ENCODE measurements around the gene ATP8B1. TPM values are rescaled to one million over a fixed set of nuclear protein-coding genes. Genes with fewer than 3 reads are reported as not detected.
"Not testable (repeated sequence)": the region's sequence is repeated elsewhere in the genome, so short reads cannot be mapped to it uniquely, and the experiment has no call there.

Gene ATP8B1
- total RNA-seq, 1 experiment from 2014 or later, result 62.3 TPM

DNA sequence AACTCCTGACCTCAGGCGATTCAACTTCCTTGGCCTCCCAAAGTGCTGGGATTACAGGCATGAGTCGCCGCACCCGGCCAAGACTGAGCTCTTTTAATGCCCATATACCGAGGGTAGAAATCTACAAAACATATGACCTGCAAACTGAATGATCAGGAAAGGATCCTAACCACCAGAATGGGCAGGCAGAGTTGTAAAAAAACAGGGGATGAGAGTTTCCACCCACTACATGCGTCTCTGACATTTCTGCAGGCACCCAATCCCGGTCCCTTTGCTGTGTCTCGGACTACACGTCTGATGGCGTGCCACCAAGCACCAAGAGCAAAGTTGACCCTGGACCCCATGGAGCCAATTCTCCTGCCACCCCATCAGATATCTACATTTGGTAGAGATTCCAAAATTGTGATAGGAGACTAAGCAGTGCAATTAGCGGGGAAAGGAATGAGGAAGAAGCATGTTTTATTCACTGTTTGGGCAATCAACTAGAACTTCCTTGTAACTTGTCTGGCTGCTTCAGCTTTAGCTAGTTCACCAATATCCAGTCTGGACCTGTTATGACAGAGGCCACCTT, 74.1 kb downstream of the ATP8B1 start:
- CTCF ChIA-PET, result interaction anchor here (0.6 to 2.4 kb wide), 7 partner anchors 9 to 573 kb away, joined by 3 to 7 read pairs (median 3); no protein-coding TSS in a partner anchor
- intact Hi-C loops (cut with micrococcal nuclease; ENCODE audit: unreplicated experiment), result no loop called here
- Mint-ChIP-seq H3K36me3 (ENCODE audit: insufficient read depth, unreplicated experiment) (peaks cover 42% of the 10 kb centered on the region), H3K4me1 (ENCODE audit: low read depth, unreplicated experiment) (peaks cover 34% of the 10 kb centered on the region), H3K4me3 (ENCODE audit: low read depth, unreplicated experiment) (peak overlapping the region; percentile 35), H3K9me3 (ENCODE audit: low read depth, unreplicated experiment) (no peaks in the 10 kb centered on the region), H3K27me3 (ENCODE audit: unreplicated experiment) (no peaks in the 10 kb centered on the region), H3K27ac (ENCODE audit: unreplicated experiment) (peak overlapping the region; percentile 82)
- TF ChIP-seq, protein P1, sequence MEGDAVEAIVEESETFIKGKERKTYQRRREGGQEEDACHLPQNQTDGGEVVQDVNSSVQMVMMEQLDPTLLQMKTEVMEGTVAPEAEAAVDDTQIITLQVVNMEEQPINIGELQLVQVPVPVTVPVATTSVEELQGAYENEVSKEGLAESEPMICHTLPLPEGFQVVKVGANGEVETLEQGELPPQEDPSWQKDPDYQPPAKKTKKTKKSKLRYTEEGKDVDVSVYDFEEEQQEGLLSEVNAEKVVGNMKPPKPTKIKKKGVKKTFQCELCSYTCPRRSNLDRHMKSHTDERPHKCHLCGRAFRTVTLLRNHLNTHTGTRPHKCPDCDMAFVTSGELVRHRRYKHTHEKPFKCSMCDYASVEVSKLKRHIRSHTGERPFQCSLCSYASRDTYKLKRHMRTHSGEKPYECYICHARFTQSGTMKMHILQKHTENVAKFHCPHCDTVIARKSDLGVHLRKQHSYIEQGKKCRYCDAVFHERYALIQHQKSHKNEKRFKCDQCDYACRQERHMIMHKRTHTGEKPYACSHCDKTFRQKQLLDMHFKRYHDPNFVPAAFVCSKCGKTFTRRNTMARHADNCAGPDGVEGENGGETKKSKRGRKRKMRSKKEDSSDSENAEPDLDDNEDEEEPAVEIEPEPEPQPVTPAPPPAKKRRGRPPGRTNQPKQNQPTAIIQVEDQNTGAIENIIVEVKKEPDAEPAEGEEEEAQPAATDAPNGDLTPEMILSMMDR (IDR thresholded peaks at IDR 0.05; ENCODE audit: unreplicated experiment), result no peak
- peak; percentile 65 for DNase-seq
- BruUV-seq (replicated peaks), result no TSS peak

DNA sequence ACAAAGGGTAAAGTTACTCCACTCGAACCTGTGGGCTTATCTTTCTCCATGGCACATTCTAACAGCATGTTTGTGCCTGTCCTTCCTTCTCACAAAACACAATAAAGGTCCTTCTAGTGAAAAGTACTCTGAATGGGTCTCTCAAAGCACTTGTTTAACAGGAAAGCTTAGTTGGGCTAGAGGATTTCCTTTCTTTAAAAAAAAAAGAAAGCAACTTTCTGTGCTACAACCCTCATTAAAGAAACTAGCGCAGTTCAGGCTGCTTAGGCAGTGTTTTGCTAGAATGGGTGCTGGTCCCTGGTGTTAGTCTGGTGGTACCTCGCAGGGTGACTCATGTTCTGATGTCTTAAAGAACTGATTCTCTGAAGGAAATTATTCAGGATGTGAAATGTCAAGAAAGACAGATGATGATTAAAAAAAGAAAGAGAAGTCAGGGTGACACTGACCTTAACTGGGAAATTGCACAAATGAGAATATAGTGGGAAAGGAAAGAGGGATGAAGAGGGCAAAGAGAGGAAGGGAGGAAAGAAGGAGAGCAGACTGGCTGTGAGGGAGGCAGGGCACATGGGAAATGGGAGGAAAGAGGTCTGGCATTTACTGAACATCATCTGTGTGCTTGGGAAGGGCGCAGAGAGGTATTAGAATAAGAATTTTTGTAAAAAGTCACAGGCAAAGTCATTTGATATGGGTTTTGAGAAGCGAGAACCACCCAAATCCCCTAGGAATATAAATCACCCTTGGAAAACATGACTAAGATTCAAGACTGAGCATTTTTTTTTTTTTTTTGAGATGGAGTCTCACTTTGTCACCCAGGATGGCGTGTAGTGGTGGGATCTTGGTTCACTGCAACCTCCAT, 74.9 kb downstream of the ATP8B1 start:
- peaks cover 34% of the 10 kb centered on the region for H3K4me1 Mint-ChIP-seq (ENCODE audit: low read depth, unreplicated experiment)
- no peaks in the 10 kb centered on the region for H3K27me3 Mint-ChIP-seq (ENCODE audit: unreplicated experiment)
- CTCF ChIA-PET, result interaction anchor here (0.7 to 2.4 kb wide), 2 partner anchors 10 to 574 kb away, joined by 3 to 7 read pairs; no protein-coding TSS in a partner anchor
- DNase-seq, result no peak
- no peaks in the 10 kb centered on the region for H3K9me3 Mint-ChIP-seq (ENCODE audit: low read depth, unreplicated experiment)
- intact Hi-C loops (cut with micrococcal nuclease; ENCODE audit: unreplicated experiment), result no loop called here
- H3K36me3 Mint-ChIP-seq (ENCODE audit: insufficient read depth, unreplicated experiment), result peaks cover 42% of the 10 kb centered on the region
- peak overlapping the region; percentile 82 for H3K27ac Mint-ChIP-seq (ENCODE audit: unreplicated experiment)
- TF ChIP-seq, protein P1 (IDR thresholded peaks at IDR 0.05; ENCODE audit: unreplicated experiment), result no peak
- TSS peak; percentile 7 for BruUV-seq (replicated peaks)
- peak overlapping the region; percentile 10 for H3K4me3 Mint-ChIP-seq (ENCODE audit: low read depth, unreplicated experiment)

DNA sequence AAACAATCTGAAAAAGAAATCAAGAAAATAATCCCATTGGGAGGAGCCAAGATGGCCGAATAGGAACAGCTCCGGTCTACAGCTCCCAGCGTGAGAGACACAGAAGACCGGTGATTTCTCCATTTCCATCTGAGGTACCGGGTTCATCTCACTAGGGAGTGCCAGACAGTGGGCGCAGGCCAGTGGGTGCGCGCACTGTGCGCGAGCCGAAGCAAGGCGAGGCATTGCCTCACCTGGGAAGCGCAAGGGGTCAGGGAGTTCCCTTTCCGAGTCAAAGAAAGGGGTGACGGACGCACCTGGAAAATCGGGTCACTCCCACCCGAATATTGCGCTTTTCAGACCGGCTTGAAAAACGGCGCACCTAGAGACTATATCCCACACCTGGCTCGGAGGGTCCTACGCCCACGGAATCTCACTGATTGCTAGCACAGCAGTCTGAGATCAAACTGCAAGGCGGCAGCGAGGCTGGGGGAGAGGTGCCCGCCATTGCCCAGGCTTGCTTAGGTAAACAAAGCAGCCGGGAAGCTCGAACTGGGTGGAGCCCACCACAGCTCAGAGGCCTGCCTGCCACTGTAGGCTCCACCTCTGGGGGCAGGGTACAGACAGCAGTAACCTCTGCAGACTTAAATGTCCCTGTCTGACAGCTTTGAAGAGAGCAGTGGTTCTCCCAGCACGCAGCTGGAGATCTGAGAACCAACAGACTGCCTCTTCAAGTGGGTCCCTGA, 83.7 kb downstream of the ATP8B1 start:
- intact Hi-C loops (cut with micrococcal nuclease; ENCODE audit: unreplicated experiment), result loop anchor here (10.0 kb wide), 1 partner anchor 135 kb away; no protein-coding TSS in a partner anchor
- H3K9me3 Mint-ChIP-seq (ENCODE audit: low read depth, unreplicated experiment); H3K27me3 Mint-ChIP-seq (ENCODE audit: unreplicated experiment); H3K36me3 Mint-ChIP-seq (ENCODE audit: insufficient read depth, unreplicated experiment); DNase-seq; CTCF ChIA-PET; H3K4me3 Mint-ChIP-seq (ENCODE audit: low read depth, unreplicated experiment); BruUV-seq (replicated peaks); H3K27ac Mint-ChIP-seq (ENCODE audit: unreplicated experiment): not testable (repeated sequence)
- H3K4me1 Mint-ChIP-seq (ENCODE audit: low read depth, unreplicated experiment), result peaks cover 25% of the 10 kb centered on the region

DNA sequence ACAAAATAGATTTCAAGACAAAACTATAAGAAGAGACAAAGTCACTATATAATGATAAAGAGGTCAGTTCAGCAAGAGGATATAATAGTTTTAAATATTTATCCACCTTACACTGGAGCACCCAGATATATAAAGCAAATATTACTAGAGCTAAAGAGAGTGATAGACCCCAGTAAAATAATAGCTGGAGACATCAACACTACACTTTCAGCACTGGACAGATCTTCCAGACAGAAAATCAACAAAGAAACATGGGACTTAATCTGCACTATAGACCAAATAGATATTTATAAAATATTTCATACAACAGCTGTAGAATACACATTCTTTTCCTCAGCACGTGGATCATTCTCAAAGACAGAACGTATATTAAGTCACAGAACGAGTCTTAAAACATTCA, 86.6 kb downstream of the ATP8B1 start:
- CTCF ChIA-PET, result interaction anchor here (0.6 kb wide), 1 partner anchor 20 kb away, joined by 3 read pairs; no protein-coding TSS in a partner anchor
- no peak overlapping the region for H3K27ac Mint-ChIP-seq (ENCODE audit: unreplicated experiment)
- H3K4me1 Mint-ChIP-seq (ENCODE audit: low read depth, unreplicated experiment), result peaks cover 34% of the 10 kb centered on the region
- TF ChIP-seq, protein P1 (IDR thresholded peaks at IDR 0.05; ENCODE audit: unreplicated experiment), result no peak
- BruUV-seq (replicated peaks), result no TSS peak
- intact Hi-C loops (cut with micrococcal nuclease; ENCODE audit: unreplicated experiment), result loop anchor here (10.0 kb wide), 1 partner anchor 138 kb away; no protein-coding TSS in a partner anchor
- no peak for DNase-seq
- no peaks in the 10 kb centered on the region for H3K9me3 Mint-ChIP-seq (ENCODE audit: low read depth, unreplicated experiment)
- no peak overlapping the region for H3K4me3 Mint-ChIP-seq (ENCODE audit: low read depth, unreplicated experiment)
- no peaks in the 10 kb centered on the region for H3K27me3 Mint-ChIP-seq (ENCODE audit: unreplicated experiment)
- H3K36me3 Mint-ChIP-seq (ENCODE audit: insufficient read depth, unreplicated experiment), result peaks cover 4% of the 10 kb centered on the region
